ENCODE measurements around the gene NDUFS2. TPM values are rescaled to one million over a fixed set of nuclear protein-coding genes. Genes with fewer than 3 reads are reported as not detected.

NDUFS2 gene
- total RNA-seq, 1 donor = 65.4 TPM

GRCh38 chr1:161172776-161173376 lies 29.3 kb upstream of the NDUFS2 start:
- DNase-seq (ENCODE audit: low read depth) = peak; percentile 90
- H3K4me3 ChIP-seq (ENCODE audit: low read depth, low read length) = no peak overlapping the region
- TF ChIP-seq, protein P1, sequence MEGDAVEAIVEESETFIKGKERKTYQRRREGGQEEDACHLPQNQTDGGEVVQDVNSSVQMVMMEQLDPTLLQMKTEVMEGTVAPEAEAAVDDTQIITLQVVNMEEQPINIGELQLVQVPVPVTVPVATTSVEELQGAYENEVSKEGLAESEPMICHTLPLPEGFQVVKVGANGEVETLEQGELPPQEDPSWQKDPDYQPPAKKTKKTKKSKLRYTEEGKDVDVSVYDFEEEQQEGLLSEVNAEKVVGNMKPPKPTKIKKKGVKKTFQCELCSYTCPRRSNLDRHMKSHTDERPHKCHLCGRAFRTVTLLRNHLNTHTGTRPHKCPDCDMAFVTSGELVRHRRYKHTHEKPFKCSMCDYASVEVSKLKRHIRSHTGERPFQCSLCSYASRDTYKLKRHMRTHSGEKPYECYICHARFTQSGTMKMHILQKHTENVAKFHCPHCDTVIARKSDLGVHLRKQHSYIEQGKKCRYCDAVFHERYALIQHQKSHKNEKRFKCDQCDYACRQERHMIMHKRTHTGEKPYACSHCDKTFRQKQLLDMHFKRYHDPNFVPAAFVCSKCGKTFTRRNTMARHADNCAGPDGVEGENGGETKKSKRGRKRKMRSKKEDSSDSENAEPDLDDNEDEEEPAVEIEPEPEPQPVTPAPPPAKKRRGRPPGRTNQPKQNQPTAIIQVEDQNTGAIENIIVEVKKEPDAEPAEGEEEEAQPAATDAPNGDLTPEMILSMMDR (IDR thresholded peaks at IDR 0.05; ENCODE audit: insufficient read depth, low read length) = no peak

GRCh38 chr1:161173711-161174110 lies 28.5 kb upstream of the NDUFS2 start:
- TF ChIP-seq, protein P1 (IDR thresholded peaks at IDR 0.05; ENCODE audit: insufficient read depth, low read length) = no peak
- DNase-seq (ENCODE audit: low read depth) = no peak
- H3K4me3 ChIP-seq (ENCODE audit: low read depth, low read length) = no peak overlapping the region

- no peak overlapping the region for H3K4me3 ChIP-seq (ENCODE audit: low read depth, low read length)
- TF ChIP-seq, protein P1 (IDR thresholded peaks at IDR 0.05; ENCODE audit: insufficient read depth, low read length) = no peak
- no peak for DNase-seq (ENCODE audit: low read depth)
These were observed 27.3 kb upstream of the NDUFS2 start for GRCh38 chr1:161174911-161175310.

DNA sequence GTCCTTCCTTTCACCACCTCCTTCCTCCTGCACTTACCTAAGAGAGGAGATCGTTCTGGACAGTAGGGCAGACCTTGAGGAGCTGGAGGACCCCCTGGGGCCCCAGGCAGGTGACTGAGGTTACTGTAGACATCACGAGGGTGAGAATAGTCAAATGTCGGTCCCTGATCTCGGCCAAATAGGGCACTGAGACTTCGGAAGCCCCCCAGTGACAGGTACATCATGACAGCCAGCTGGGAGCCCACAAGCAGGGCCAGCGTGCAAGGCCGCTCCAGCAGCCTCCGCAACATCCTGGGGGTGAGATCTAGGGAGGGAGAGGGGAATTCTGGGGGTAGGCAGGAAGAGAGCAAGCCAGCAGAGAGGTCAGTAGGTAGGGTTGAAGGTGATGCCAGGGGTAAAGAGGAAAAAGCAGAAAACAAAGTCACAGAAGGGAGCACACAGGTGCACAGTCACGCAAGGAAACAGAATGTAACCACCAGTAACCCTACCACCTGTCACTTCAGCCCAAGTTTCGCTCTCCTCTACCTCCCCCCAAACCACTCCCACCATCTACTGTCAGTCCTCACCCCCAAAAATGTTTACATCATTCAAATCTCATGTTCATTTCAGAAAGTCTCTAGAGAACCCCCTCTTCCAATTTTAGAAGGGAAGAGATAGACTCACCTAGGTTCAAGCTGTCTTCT lies 26.3 kb upstream of the NDUFS2 start:
- TF ChIP-seq, protein P1 (IDR thresholded peaks at IDR 0.05; ENCODE audit: insufficient read depth, low read length) = no peak
- DNase-seq (ENCODE audit: low read depth) = no peak
- H3K4me3 ChIP-seq (ENCODE audit: low read depth, low read length) = no peak overlapping the region

DNA sequence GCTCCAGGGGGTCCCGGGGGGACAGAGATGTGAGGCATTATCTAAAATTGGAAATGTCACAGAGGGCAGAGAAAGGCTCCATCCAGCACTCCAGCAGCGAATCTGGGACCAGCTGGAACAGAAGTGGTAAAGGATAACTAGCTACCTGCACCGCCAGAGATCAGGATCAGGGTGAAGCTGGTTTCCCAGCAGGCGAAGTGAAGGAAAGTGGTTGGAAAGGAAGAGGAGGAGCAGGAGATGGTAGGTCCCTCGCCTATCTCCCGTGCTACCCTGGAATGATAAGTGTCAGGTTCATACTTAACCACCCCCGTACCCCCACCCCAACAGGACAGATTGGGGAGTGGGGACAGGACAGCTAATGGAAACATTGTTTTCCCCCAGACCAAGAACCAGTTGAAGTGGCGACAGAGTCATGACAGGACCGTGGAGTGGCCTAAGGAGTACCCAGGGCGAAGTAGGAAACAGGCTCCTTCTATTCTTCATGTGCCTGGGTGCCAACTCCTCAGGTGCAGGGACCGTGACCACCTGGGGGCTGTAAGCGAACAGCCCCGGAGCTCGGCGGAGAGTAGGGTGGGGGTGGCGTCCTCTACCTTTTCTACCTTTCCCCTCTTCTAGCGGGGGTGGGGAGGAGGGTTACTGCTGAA lies 25.6 kb upstream of the NDUFS2 start:
- DNase-seq (ENCODE audit: low read depth) = no peak
- peak overlapping the region; percentile 99 for H3K4me3 ChIP-seq (ENCODE audit: low read depth, low read length)
- TF ChIP-seq, protein P1 (IDR thresholded peaks at IDR 0.05; ENCODE audit: insufficient read depth, low read length) = no peak

DNA sequence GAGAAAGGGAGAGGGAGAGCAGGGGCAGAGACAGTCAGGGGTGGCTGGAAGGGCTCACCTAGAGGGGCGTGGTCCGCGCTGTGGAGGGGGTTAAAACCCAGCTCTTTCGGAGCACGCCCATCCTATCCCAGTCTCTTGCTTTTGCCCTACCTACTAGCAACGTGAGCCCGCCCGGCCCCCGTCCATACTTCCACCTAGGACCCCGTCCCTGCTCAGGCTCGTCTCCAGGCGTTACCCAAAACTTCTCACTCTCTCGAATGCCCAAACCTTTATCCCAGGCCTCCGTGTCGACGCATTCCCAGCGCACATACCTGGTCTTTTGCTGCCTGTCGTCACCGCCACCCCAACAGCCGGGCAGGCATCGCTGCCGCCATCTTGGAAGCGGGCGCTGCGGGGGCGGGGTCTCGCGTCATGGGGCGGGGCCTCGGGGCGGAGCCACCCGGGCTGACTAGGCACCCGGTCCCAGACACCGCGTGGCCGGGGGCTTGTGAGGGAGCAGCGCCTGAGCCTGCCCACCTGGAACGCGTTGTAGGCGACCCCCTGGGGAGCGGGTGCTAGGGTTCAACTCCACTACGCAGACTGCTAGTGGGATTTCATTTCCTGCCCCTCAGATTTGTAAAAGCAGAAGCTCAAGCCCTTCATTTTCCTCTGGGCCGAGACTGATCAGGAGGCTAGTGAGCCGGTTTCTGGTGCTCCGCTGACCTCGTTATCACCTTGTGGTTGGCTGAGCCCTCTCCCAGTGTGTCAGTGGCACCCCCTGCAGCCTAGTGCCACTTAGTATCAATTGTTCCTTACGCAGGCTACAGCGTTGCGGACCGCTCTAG lies 24.8 kb upstream of the NDUFS2 start, which contains the start of gene B4GALT3:
Gene B4GALT3 (minus strand): TSS at position 396 of the 824 bp plus-strand sequence. CDS start 1,447 bp downstream, outside the sequence.
- TF ChIP-seq, protein P1 (IDR thresholded peaks at IDR 0.05; ENCODE audit: insufficient read depth, low read length) = no peak
- H3K4me3 ChIP-seq (ENCODE audit: low read depth, low read length) = peak within 1 kb of the TSS; percentile 99
- peak; percentile 62 for DNase-seq (ENCODE audit: low read depth)
